GM12864 (cell line): ENCODE results near the gene PAPPA.

Source experiments
- DNase-seq: peaks from one replicate; pipeline ENCODE4 v3.0.0-alpha.2; 2011; ENCODE audit warnings: low read depth
- H3K4me3 ChIP-seq: 2 replicates; pipeline ENCODE4 v1.5.1; 2011; ENCODE audit warnings: mild to moderate bottlenecking, low read depth, low read length, control low read depth
- CTCF ChIP-seq: IDR thresholded peaks from 2 replicates; pipeline ENCODE4 v1.5.1; 2011; ENCODE audit warnings: low read depth, mild to moderate bottlenecking, moderate library complexity, low read length, control low read depth, inconsistent platforms; ENCODE audit errors: missing control alignments

The PAPPA gene

GRCh38 chr9:116182876-116183275, 29.3 kb downstream of the PAPPA start:
- no peak for TF ChIP-seq CTCF
- no peak for DNase-seq

GRCh38 chr9:116187570-116188170, 34.1 kb downstream of the PAPPA start:
- no peak for TF ChIP-seq CTCF
- no peak for DNase-seq

More at GRCh38 chr9:116182876-116183275, 29.3 kb downstream of the PAPPA start:
- no peak overlapping the region for H3K4me3 ChIP-seq

GRCh38 chr9:116189683-116190082, 36.1 kb downstream of the PAPPA start:
- no peak for DNase-seq
- TF ChIP-seq CTCF = no peak
- no peak overlapping the region for H3K4me3 ChIP-seq

More at GRCh38 chr9:116187570-116188170, 34.1 kb downstream of the PAPPA start:
- no peak overlapping the region for H3K4me3 ChIP-seq

- no peak for TF ChIP-seq CTCF
- no peak for DNase-seq
- no peak overlapping the region for H3K4me3 ChIP-seq
Measured at GRCh38 chr9:116190637-116191396, 37.2 kb downstream of the PAPPA start.

GRCh38 chr9:116191576-116192415, 38.2 kb downstream of the PAPPA start:
- no peak overlapping the region for H3K4me3 ChIP-seq
- TF ChIP-seq CTCF = no peak
- no peak for DNase-seq

GRCh38 chr9:116193636-116194035, 40.0 kb downstream of the PAPPA start:
- no peak overlapping the region for H3K4me3 ChIP-seq
- TF ChIP-seq CTCF = no peak
- DNase-seq = no peak
